Fibroblast of lung (primary cell): ENCODE data around the gene CYP2W1. TPM values are rescaled to one million over a fixed set of nuclear protein-coding genes. Genes with fewer than 3 reads are reported as not detected.

Experiments used
- DNase-seq, 2 donors: peaks; one replicate each; pipeline versions ENCODE4 v3.0.0 to v3.0.0-alpha.2; 2010; ENCODE audit warnings: low read depth in 2 of 2
- H2AFZ ChIP-seq: 2 replicates; pipeline ENCODE4 v1.5.1; 2012; ENCODE audit warnings: low read length, control low read depth, inconsistent platforms
- H3K27ac ChIP-seq: 2 replicates; pipeline ENCODE4 v1.5.1; 2011; ENCODE audit warnings: low read length, control low read depth; ENCODE audit not compliant: insufficient read depth
- H3K27me3 ChIP-seq: 2 replicates; pipeline ENCODE4 v1.5.1; 2011; ENCODE audit warnings: mild to moderate bottlenecking, low read length; ENCODE audit not compliant: control insufficient read depth, insufficient read depth
- H3K36me3 ChIP-seq: 2 replicates; pipeline ENCODE4 v1.5.1; 2011; ENCODE audit warnings: low read length; ENCODE audit not compliant: control insufficient read depth, insufficient read depth
- H3K4me1 ChIP-seq: 2 replicates; pipeline ENCODE4 v1.5.1; 2011; ENCODE audit warnings: low read length; ENCODE audit not compliant: control insufficient read depth, insufficient read depth; ENCODE audit errors: extremely low read depth
- H3K4me2 ChIP-seq: 2 replicates; pipeline ENCODE4 v1.5.1; 2011; ENCODE audit warnings: low read length, control low read depth; ENCODE audit not compliant: insufficient read depth; ENCODE audit errors: extremely low read depth
- H3K4me3 ChIP-seq, 4 experiments: fragments of 200-600 bp in 1 of 4; sonication (generic) in 1 of 4; replicated peaks in 1 of 4; 2 replicates each; pipeline ENCODE4 v1.5.1; 2011 to 2016; ENCODE audit warnings: low read length in 4 of 4, low read depth in 3 of 4, mild to moderate bottlenecking in 3 of 4, control low read depth in 2 of 4, inconsistent platforms in 1 of 4, mixed read lengths in 1 of 4; ENCODE audit not compliant: insufficient read depth in 1 of 4; ENCODE audit errors: control extremely low read depth in 1 of 4
- H3K79me2 ChIP-seq: 2 replicates; pipeline ENCODE4 v1.5.1; 2012; ENCODE audit warnings: mild to moderate bottlenecking, low read length, inconsistent platforms; ENCODE audit not compliant: control insufficient read depth, insufficient read depth
- H3K9ac ChIP-seq: 2 replicates; pipeline ENCODE4 v1.5.1; 2011; ENCODE audit warnings: mild to moderate bottlenecking, low read length, control low read depth; ENCODE audit not compliant: insufficient read depth
- H3K9me3 ChIP-seq: 2 replicates; pipeline ENCODE4 v1.5.1; 2012; ENCODE audit warnings: low read depth, low read length; ENCODE audit not compliant: control insufficient read depth, insufficient read depth
- H4K20me1 ChIP-seq: 2 replicates; pipeline ENCODE4 v1.5.1; 2011; ENCODE audit warnings: low read length; ENCODE audit not compliant: control insufficient read depth, insufficient read depth; ENCODE audit errors: extremely low read depth
- EZH2 ChIP-seq: IDR thresholded peaks from 2 replicates; pipeline ENCODE4 v1.5.1; 2012; ENCODE audit warnings: low read length, control low read depth, mild to moderate bottlenecking; ENCODE audit errors: missing control alignments
- polyA plus RNA-seq, 2 donors: library from polyadenylated mRNA; depleted of rRNA in 1 of 2; stranded (reverse) in 1 of 2; unstranded in 1 of 2; fragments of >200 nt; gene quantifications; 2 replicates each; pipeline ENCODE4 v1.2.1, GENCODE V29; 2011 to 2012; ENCODE audit warnings: missing spikeins in 1 of 2
- total RNA-seq: library from RNA; depleted of rRNA; stranded (reverse); fragments of >200 nt; gene quantifications from 2 replicates; pipeline ENCODE4 v1.2.1, GENCODE V29; 2014
- TF ChIP-seq, protein P1 (sequence below), 2 donors: IDR thresholded peaks in 1 of 2; conservative IDR thresholded peaks in 1 of 2; 1 replicate in 1 of 2; 2 replicates in 1 of 2; pipeline ENCODE4 v1.5.1; 2011 to 2012; ENCODE audit warnings: low read length in 2 of 2, control low read depth in 1 of 2, inconsistent platforms in 1 of 2, low read depth in 1 of 2, mild to moderate bottlenecking in 1 of 2

The CYP2W1 gene
- total and polyA plus RNA-seq, 2 donors (not counting 1 experiment from before 2014, with no cell fraction given): not detected

DNA sequence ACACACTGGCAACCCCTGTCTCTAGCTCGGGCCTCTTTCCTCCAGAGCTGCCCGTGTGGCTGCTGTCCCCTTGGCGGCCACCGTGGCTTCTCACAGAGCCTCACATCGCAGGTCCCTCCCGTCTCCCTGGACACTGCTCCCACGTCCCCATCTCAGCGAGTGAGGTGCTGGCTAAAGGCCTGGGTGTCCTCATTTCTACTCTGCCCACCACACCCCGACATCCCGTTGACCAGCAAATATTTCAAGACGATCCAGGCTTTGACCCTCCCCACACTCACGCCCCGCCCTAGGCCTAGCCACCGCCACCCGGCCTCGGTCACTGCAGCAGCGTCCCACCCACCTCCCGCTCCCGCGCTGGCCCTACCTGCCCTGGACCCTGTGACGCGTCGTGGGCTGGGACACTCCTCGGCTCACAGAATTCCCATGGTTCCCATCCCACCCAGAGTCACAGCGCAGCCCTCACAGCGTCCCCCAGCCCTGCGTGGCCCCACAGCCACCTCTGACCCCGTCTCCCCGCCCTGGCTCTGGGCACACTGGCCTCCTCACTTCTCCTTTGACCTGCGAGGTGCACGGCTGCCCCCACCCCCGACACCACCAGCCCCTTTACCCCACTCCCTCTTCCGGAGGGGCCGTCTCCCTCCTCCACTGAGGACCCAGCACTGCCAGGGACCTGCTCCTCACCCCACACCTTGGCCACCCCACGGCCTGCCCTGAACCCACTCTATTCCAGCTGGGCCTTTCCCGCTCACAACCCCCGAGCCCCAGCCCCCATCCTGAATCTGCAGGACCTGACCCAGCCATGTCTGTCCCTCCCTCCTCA is 35.4 kb upstream of the CYP2W1 start:
- no peaks in the 10 kb centered on the region for H3K36me3 ChIP-seq
- H3K27me3 ChIP-seq: no peaks in the 10 kb centered on the region
- no peak for DNase-seq
- no peak for TF ChIP-seq EZH2
- TF ChIP-seq, protein P1, sequence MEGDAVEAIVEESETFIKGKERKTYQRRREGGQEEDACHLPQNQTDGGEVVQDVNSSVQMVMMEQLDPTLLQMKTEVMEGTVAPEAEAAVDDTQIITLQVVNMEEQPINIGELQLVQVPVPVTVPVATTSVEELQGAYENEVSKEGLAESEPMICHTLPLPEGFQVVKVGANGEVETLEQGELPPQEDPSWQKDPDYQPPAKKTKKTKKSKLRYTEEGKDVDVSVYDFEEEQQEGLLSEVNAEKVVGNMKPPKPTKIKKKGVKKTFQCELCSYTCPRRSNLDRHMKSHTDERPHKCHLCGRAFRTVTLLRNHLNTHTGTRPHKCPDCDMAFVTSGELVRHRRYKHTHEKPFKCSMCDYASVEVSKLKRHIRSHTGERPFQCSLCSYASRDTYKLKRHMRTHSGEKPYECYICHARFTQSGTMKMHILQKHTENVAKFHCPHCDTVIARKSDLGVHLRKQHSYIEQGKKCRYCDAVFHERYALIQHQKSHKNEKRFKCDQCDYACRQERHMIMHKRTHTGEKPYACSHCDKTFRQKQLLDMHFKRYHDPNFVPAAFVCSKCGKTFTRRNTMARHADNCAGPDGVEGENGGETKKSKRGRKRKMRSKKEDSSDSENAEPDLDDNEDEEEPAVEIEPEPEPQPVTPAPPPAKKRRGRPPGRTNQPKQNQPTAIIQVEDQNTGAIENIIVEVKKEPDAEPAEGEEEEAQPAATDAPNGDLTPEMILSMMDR (conservative IDR thresholded peaks at IDR 0.05 in 1 of 2, IDR thresholded peaks at IDR 0.05 in 1 of 2; ENCODE audit: low read depth in 1 of 2, low read length in 2 of 2): no peak
- H4K20me1 ChIP-seq: no peaks in the 10 kb centered on the region
- H3K4me1 ChIP-seq: no peaks in the 10 kb centered on the region
- H3K9ac ChIP-seq: no peak overlapping the region
- H3K79me2 ChIP-seq: no peaks in the 10 kb centered on the region
- H3K27ac ChIP-seq: no peak overlapping the region
- H2AFZ ChIP-seq: no peak overlapping the region
- H3K4me3 ChIP-seq: no peak overlapping the region
- no peak overlapping the region for H3K4me2 ChIP-seq
- no peaks in the 10 kb centered on the region for H3K9me3 ChIP-seq

DNA sequence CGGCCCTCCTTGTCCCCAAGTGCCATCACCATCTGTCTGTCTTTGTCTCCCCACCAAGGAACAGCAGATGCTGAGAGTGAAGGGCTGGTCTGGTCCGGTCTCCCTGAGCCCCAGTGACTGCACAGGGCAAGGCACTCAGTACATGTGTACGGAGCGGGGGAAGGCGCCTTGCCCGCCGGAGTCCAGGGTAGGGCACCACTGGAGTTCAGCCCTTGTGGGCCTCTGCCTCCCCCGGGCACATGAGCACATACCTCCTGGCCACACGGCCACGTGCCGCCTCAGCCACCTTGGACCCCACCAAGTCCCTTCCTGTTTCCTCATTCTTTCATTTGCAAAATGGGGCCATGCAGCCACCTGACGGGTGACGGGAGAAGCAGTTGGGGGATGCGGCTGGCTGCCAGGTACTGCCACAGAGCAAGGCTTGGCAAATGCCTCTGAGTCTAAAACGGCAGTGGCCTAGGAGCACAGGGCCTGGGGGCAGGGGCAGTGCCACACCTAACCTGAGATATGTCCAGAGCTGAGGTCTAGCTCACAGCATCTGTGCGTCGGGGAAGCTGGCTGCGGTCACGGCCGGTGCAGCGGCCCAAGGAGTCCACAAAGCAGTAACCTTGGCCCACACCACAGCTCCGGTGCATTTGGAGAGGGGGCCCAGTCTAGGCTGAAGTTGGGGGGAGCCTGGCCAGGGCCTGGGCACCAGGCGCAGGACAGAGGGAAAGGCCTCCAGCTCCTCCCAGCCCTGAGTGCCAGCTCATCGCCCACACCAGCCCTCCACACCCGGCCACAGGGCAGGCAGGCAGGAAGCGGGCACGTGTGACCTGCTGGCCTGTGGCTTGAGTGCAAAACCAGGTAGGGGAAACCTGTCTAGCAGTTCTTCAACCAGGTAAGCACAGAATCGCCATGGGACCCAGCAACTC is 33.7 kb upstream of the CYP2W1 start:
- Histone ChIP-seq H3K9me3 (no peaks in the 10 kb centered on the region), H3K4me1 (no peaks in the 10 kb centered on the region), H3K36me3 (no peaks in the 10 kb centered on the region), H3K79me2 (no peaks in the 10 kb centered on the region), H4K20me1 (no peaks in the 10 kb centered on the region), H3K27me3 (peaks cover 5% of the 10 kb centered on the region), H3K27ac (no peak overlapping the region), H3K9ac (no peak overlapping the region), H3K4me3 (no peak overlapping the region), H3K4me2 (no peak overlapping the region), H2AFZ (no peak overlapping the region)
- TF ChIP-seq EZH2: no peak
- TF ChIP-seq, protein P1 (conservative IDR thresholded peaks at IDR 0.05 in 1 of 2, IDR thresholded peaks at IDR 0.05 in 1 of 2; ENCODE audit: low read depth in 1 of 2, low read length in 2 of 2): no peak
- no peak for DNase-seq

DNA sequence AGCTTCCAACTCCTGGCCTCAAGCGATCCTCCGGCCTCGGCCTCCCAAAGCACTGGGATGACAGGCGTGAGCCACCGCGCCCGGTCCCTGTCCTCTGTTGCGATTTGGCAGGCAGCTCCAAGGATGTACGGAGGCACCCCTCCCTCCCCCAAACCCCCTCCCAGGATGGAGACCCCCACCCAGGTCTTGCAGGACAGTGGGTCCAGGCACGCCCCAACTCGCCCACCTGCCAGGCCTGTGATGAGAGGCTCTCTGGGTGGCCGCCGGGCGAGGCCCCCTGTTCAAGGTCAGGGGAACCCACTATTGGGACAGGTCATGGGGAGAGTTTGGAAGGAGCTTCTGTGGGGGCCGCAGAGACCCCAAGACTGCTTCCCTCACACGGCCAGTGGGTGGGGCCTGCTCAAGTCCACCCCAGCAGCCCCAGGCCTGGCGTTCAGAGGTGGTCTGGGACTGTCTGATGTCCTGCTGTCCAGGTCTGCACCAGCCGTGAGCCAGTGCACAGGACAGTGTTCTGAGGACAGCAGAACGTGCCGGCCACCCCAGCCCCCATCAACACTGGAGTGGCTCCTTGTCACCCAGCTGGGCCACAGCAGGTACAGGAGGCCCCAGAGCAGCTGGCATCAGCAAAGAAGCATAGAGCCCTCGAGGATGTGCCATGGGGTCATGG is 31.0 kb upstream of the CYP2W1 start:
- no peak overlapping the region for H3K4me2 ChIP-seq
- H3K79me2 ChIP-seq: no peaks in the 10 kb centered on the region
- DNase-seq: no peak
- no peaks in the 10 kb centered on the region for H3K36me3 ChIP-seq
- no peak overlapping the region for H3K27ac ChIP-seq
- no peaks in the 10 kb centered on the region for H3K4me1 ChIP-seq
- H2AFZ ChIP-seq: no peak overlapping the region
- H4K20me1 ChIP-seq: no peaks in the 10 kb centered on the region
- TF ChIP-seq EZH2: no peak
- TF ChIP-seq, protein P1 (conservative IDR thresholded peaks at IDR 0.05 in 1 of 2, IDR thresholded peaks at IDR 0.05 in 1 of 2; ENCODE audit: low read depth in 1 of 2, low read length in 2 of 2): no peak
- peaks cover 5% of the 10 kb centered on the region for H3K27me3 ChIP-seq
- no peaks in the 10 kb centered on the region for H3K9me3 ChIP-seq
- H3K9ac ChIP-seq: no peak overlapping the region
- no peak overlapping the region for H3K4me3 ChIP-seq
